ENCODE measurements around the gene DMTF1. TPM values are rescaled to one million over a fixed set of nuclear protein-coding genes. Genes with fewer than 3 reads are reported as not detected.
"Not testable (repeated sequence)": the region's sequence is repeated elsewhere in the genome, so short reads cannot be mapped to it uniquely, and the experiment has no call there.

Gene DMTF1
- total RNA-seq, 1 experiment from 2014 or later: 79.7 TPM

- POLR2A ChIA-PET: interaction anchor here (0.8 kb wide), 1 partner anchor 20 kb away, joined by 3 read pairs; no protein-coding TSS in a partner anchor
Measured at GRCh38 chr7:87107949-87108776, 44.1 kb upstream of the DMTF1 start.

GRCh38 chr7:87110778-87111177 lies 41.5 kb upstream of the DMTF1 start:
- peaks cover 3% of the 10 kb centered on the region for H3K9me3 Mint-ChIP-seq (ENCODE audit: unreplicated experiment)
- no peaks in the 10 kb centered on the region for H3K4me1 Mint-ChIP-seq (ENCODE audit: insufficient read depth, unreplicated experiment)
- CTCF ChIA-PET: no interaction called here
- H3K27me3 Mint-ChIP-seq (ENCODE audit: insufficient read depth, unreplicated experiment): peaks cover 32% of the 10 kb centered on the region
- TF ChIP-seq CTCF (IDR thresholded peaks at IDR 0.05; ENCODE audit: unreplicated experiment): no peak
- no peaks in the 10 kb centered on the region for H3K36me3 Mint-ChIP-seq (ENCODE audit: insufficient read depth, unreplicated experiment)
- intact Hi-C loops (cut with micrococcal nuclease): no loop called here
- no TSS peak for BruUV-seq (replicated peaks)
- POLR2A ChIA-PET: no interaction called here
- no peak overlapping the region for H3K4me3 Mint-ChIP-seq (ENCODE audit: unreplicated experiment)
- H3K27ac Mint-ChIP-seq (ENCODE audit: low read depth, unreplicated experiment): no peak overlapping the region
- peak; percentile 28 for DNase-seq (ENCODE audit: unreplicated experiment)

More at GRCh38 chr7:87107949-87108776, 44.1 kb upstream of the DMTF1 start:
- Mint-ChIP-seq H3K27ac (ENCODE audit: low read depth, unreplicated experiment) (no peak overlapping the region), H3K4me1 (ENCODE audit: insufficient read depth, unreplicated experiment) (no peaks in the 10 kb centered on the region), H3K27me3 (ENCODE audit: insufficient read depth, unreplicated experiment) (peaks cover 37% of the 10 kb centered on the region), H3K9me3 (ENCODE audit: unreplicated experiment) (peaks cover 11% of the 10 kb centered on the region), H3K36me3 (ENCODE audit: insufficient read depth, unreplicated experiment) (no peaks in the 10 kb centered on the region), H3K4me3 (ENCODE audit: unreplicated experiment) (no peak overlapping the region)
- TF ChIP-seq CTCF (IDR thresholded peaks at IDR 0.05; ENCODE audit: unreplicated experiment): no peak
- DNase-seq (ENCODE audit: unreplicated experiment): no peak
- CTCF ChIA-PET: interaction anchor here (1.0 kb wide), 1 partner anchor 46 kb away, joined by 5 read pairs; no protein-coding TSS in a partner anchor
- intact Hi-C loops (cut with micrococcal nuclease): no loop called here
- BruUV-seq (replicated peaks): no TSS peak

GRCh38 chr7:87111877-87112276 lies 40.4 kb upstream of the DMTF1 start:
- intact Hi-C loops (cut with micrococcal nuclease): no loop called here
- H3K36me3 Mint-ChIP-seq (ENCODE audit: insufficient read depth, unreplicated experiment): no peaks in the 10 kb centered on the region
- no peak overlapping the region for H3K27ac Mint-ChIP-seq (ENCODE audit: low read depth, unreplicated experiment)
- H3K4me1 Mint-ChIP-seq (ENCODE audit: insufficient read depth, unreplicated experiment): no peaks in the 10 kb centered on the region
- BruUV-seq (replicated peaks): no TSS peak
- ChIA-PET CTCF (interaction anchor here (1.8 kb wide), 1 partner anchor 37 kb away, joined by 4 read pairs; no protein-coding TSS in a partner anchor), POLR2A (no interaction called here)
- H3K27me3 Mint-ChIP-seq (ENCODE audit: insufficient read depth, unreplicated experiment): peaks cover 21% of the 10 kb centered on the region
- DNase-seq (ENCODE audit: unreplicated experiment): no peak
- H3K4me3 Mint-ChIP-seq (ENCODE audit: unreplicated experiment): no peak overlapping the region
- no peak for TF ChIP-seq CTCF (IDR thresholded peaks at IDR 0.05; ENCODE audit: unreplicated experiment)
- no peaks in the 10 kb centered on the region for H3K9me3 Mint-ChIP-seq (ENCODE audit: unreplicated experiment)

GRCh38 chr7:87113077-87113476 lies 39.2 kb upstream of the DMTF1 start:
- H3K4me1 Mint-ChIP-seq (ENCODE audit: insufficient read depth, unreplicated experiment): no peaks in the 10 kb centered on the region
- peaks cover 9% of the 10 kb centered on the region for H3K27me3 Mint-ChIP-seq (ENCODE audit: insufficient read depth, unreplicated experiment)
- ChIA-PET POLR2A (no interaction called here), CTCF (interaction anchor here (1.8 kb wide), 1 partner anchor 36 kb away, joined by 4 read pairs; no protein-coding TSS in a partner anchor)
- no peak for DNase-seq (ENCODE audit: unreplicated experiment)
- H3K27ac Mint-ChIP-seq (ENCODE audit: low read depth, unreplicated experiment): no peak overlapping the region
- intact Hi-C loops (cut with micrococcal nuclease): no loop called here
- no peak overlapping the region for H3K4me3 Mint-ChIP-seq (ENCODE audit: unreplicated experiment)
- no peaks in the 10 kb centered on the region for H3K9me3 Mint-ChIP-seq (ENCODE audit: unreplicated experiment)
- no peak for TF ChIP-seq CTCF (IDR thresholded peaks at IDR 0.05; ENCODE audit: unreplicated experiment)
- H3K36me3 Mint-ChIP-seq (ENCODE audit: insufficient read depth, unreplicated experiment): no peaks in the 10 kb centered on the region
- no TSS peak for BruUV-seq (replicated peaks)

- H3K4me3 Mint-ChIP-seq (ENCODE audit: unreplicated experiment); BruUV-seq (replicated peaks); POLR2A ChIA-PET; H3K4me1 Mint-ChIP-seq (ENCODE audit: insufficient read depth, unreplicated experiment); H3K36me3 Mint-ChIP-seq (ENCODE audit: insufficient read depth, unreplicated experiment); DNase-seq (ENCODE audit: unreplicated experiment); H3K9me3 Mint-ChIP-seq (ENCODE audit: unreplicated experiment); H3K27ac Mint-ChIP-seq (ENCODE audit: low read depth, unreplicated experiment); intact Hi-C loops (cut with micrococcal nuclease); CTCF ChIA-PET; H3K27me3 Mint-ChIP-seq (ENCODE audit: insufficient read depth, unreplicated experiment): not testable (repeated sequence)
Measured at GRCh38 chr7:87113904-87114303, 38.3 kb upstream of the DMTF1 start.

- H3K27ac Mint-ChIP-seq (ENCODE audit: low read depth, unreplicated experiment); intact Hi-C loops (cut with micrococcal nuclease); H3K4me1 Mint-ChIP-seq (ENCODE audit: insufficient read depth, unreplicated experiment); POLR2A ChIA-PET; H3K27me3 Mint-ChIP-seq (ENCODE audit: insufficient read depth, unreplicated experiment); H3K4me3 Mint-ChIP-seq (ENCODE audit: unreplicated experiment); BruUV-seq (replicated peaks); DNase-seq (ENCODE audit: unreplicated experiment); CTCF ChIA-PET; H3K9me3 Mint-ChIP-seq (ENCODE audit: unreplicated experiment); H3K36me3 Mint-ChIP-seq (ENCODE audit: insufficient read depth, unreplicated experiment): not testable (repeated sequence)
Measured at GRCh38 chr7:87115772-87116171, 36.5 kb upstream of the DMTF1 start.
